NCI-H146 (cell line): ENCODE results near the gene LEPR.
"Not testable (repeated sequence)": the region's sequence is repeated elsewhere in the genome, so short reads cannot be mapped to it uniquely, and the experiment has no call there.

Experiments used
- DNase-seq: peaks from one replicate; lab custom pipeline; 2025; lab: John Stamatoyannopoulos, UW

LEPR gene

DNA sequence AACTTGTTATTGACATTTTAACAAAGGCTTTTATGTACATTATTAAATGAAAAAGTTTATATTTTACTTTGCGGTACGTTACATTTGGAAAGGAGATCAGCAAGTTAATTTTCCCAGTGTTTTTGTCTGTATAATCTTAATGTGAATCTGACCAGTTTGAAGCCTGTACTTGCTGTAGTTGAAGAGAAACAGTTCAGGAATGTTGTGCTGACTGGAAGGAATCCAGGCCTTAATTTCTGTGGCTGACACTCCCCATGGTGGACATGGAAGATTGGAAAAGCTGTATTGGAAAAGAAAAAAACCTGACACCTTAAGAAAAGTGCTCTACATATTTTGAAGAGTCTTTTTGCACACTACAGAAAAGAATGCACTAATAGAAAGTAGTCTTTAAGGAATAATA lies 15.5 kb downstream of the LEPR start:
- no peak for DNase-seq

- DNase-seq: no peak
Observed at GRCh38 chr1:65437616-65438015, 17.1 kb downstream of the LEPR start.

GRCh38 chr1:65440322-65440900 lies 19.9 kb downstream of the LEPR start:
- no peak for DNase-seq

- DNase-seq: no peak
Observed at GRCh38 chr1:65440915-65441314, 20.4 kb downstream of the LEPR start.

GRCh38 chr1:65441464-65441863 lies 21.0 kb downstream of the LEPR start:
- no peak for DNase-seq

DNA sequence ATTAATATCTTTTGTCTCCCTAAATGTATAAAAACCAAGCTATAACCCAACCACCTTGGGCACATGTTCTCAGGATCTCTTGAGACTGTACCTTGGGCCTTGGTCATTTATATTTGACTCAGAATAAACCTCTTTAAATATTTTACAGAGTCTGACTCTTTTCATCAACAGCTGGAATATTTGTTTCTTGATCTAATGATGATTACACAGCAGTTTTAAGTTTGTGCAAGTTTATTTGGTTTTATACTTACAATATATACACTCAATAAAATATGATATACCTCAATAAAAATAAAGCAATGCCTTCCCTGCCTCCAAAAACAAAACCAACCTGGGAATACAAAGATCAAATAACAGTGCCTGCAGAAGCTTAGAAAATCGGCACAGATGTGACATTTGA lies 22.0 kb downstream of the LEPR start:
- no peak for DNase-seq

DNA sequence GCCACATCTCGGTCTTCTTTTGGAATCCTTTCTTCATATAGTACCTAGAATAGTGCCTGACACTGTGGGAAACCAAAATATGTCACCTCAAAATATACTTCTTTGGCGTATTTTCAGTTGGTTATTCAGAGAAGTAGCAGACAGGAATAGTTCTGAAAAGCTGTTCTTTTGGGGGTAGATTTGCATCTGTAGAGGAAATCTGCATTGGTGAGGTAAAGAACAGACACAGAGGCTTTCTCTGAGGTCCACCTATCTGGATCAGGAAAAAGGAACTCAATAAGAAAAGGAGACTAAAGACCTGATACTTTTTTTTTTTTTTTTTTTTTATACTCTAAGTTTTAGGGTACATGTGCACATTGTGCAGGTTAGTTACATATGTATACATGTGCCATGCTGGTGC lies 23.2 kb downstream of the LEPR start:
- no peak for DNase-seq

GRCh38 chr1:65444128-65444640 lies 23.7 kb downstream of the LEPR start:
- no peak for DNase-seq

GRCh38 chr1:65445837-65446236 lies 25.4 kb downstream of the LEPR start:
- DNase-seq: no peak

DNA sequence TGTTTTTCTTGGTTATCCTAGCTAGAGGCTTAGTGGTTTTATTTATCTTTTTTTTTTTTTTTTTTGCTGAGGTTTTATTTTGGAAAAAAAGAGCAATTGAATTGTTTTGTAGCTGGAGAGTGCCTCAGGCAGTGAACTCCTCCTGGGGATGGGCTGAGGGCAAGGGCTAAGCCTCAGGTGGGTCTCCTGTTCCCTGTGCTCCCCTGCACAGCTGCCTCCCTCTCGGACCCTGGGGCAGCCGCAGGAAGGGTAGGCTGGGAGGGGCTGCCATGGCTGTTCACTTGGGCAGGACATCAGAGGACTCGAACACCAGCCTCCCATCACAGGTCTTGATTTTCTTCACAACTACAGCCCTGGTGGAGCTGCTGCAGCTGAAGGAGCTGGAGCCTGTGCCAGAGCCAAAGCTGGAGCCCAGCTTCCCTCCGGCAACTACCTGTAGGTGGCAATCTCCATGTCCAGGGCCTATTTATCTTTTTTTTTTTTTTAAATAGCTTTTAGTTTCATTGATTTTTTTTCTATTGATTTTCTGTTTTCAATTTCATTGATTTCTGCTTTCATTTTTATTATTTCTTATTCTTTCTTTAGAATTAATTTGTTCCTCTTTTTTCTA lies 28.9 kb downstream of the LEPR start:
- no peak for DNase-seq

DNA sequence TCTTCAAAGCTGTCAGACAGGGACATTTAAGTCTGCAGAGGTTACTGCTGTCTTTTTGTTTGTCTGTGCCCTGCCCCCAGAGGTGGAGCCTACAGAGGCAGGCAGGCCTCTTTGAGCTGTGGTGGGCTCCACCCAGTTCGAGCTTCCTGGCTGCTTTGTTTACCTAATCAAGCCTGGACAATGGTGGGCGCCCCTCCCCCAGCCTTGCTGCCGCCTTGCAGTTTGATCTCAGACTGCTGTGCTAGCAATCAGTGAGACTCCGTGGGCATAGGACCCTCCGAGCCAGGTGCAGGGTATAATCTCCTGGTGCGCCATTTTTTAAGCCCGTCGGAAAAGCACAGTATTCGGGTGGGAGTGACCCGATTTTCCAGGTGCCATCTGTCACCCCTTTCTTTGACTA lies 35.2 kb downstream of the LEPR start:
- not testable (repeated sequence) for DNase-seq

DNA sequence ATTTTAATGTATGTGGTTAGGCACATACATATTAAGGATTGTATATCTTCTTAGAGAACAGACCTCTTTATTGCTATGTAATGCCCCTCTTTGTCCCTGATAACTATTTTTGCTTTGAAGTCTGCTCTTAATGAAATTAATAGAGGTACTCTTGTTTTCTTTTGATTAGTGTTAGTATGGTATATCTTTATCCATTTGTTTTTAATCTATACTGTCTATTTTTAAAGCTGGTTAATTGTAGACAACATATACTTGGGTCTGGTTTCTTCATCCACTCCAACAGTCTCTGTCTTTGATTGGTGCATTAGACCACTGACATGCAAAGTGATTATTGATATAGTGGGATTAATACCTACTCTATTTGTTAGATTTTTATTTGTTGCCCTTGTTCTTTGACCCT lies 36.0 kb downstream of the LEPR start:
- DNase-seq: no peak

DNA sequence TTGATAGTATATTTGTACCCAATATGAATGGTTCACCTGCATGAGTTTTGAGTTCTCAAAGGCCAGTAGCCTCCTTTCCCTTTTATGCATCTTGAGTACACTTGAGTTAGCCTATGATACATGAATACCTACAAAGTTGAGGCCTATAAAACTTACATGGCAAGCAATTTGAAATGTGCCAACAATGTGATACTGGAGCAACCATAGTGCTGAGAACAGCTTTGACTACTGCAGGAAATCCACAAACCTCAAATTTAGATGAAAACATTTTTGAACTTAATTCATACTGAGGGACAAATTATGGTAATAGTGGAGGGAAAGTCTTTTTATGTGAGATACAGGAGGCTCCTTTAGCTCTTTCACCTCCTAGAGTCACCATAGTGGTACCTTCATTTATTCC lies 37.4 kb downstream of the LEPR start:
- DNase-seq: no peak

DNA sequence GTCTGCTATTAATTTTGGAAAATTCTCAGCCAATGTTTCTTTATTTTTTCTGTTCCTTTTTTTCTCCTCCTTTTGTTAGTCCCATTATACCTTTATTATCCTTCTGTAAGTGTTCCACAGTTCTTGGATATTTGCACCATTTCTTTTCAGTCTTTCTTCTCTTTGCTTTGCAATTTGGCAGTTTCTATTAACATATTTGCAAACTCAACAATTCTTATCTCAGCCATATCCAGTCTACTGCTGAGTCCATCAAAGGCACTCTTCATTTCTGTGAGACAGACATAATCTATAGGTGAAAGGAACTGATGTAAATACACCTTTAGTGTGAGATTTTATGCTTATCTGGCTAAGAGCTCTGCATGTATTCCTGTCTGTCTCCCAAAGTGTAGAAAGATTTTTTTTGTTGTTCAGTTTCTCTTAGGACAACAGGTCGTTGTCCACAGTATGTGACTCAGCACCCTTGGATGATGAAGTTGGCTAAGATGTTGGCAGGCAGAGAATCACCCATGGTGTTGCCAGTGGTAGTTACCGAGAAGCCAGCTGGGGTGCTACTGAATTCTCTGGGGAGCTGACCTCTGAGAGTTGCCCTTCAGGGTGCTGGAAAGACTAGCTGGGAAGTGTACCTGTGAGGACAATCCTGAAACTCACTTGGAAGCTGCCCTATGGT lies 38.4 kb downstream of the LEPR start:
- no peak for DNase-seq

- peak; percentile 23 for DNase-seq
Observed at GRCh38 chr1:65459397-65459768, 38.9 kb downstream of the LEPR start.

DNA sequence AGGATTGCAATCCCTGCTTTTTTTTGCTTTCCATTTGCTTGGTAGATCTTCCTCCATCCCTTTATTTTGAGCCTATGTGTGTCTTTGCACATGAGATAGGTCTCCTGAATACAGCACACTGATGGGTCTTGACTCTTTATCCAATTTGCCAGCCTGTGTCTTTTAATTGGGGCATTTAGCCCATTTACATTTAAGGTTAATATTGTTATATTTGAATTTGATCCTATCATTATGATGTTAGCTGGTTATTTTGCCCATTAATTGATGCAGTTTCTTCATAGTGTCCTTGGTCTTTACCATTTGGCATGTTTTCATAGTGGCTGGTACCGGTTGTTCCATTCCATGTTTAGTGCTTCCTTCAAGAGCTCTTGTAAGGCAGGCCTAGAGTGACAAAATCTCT lies 45.4 kb downstream of the LEPR start:
- not testable (repeated sequence) for DNase-seq

DNA sequence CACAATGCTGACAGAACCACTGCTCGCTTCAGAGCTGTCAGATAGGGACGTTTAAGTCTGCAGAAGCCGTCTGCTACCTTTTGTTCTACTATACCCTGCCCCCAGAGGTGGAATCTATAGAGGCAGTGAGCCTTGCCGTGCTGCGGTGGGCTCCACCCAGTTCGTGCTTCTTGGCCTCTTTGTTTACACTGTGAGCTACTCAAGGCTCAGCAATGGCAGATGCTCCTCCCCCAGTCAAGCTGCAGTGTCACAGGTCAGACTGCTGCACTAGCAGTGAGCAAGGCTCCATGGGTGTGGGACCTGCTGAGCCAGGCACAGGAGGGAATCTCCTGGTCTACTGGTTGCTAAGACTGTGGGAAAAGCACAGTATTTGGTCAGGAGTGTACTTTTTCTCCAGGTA lies 47.1 kb downstream of the LEPR start:
- peak; percentile 77 for DNase-seq

- DNase-seq: no peak
Observed at GRCh38 chr1:65469126-65469888, 48.8 kb downstream of the LEPR start.

DNA sequence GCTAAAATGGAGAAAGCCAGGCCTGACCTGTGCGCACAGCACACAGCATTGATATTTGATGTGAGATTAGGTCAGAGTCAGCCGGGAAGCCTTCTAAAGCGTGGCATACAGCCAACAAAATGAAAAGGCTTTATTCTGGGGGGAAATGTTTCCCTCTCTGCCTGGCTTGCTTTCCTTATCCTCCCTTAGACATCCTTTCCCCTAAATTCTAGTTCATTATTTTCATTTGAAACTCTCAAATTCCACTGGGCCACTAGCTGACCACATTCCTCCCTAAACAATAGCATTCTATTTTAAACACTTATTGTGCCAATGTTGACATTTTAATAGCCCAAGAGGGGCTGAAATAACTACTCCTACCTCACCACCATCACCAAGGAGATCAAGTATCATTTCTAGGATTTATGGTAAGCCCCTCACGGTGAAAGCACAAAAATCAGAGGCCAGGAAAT lies 49.4 kb downstream of the LEPR start:
- no peak for DNase-seq
